Mesothelial cell of epicardium (in vitro differentiated cells): ENCODE results near the gene NSG1. TPM values are rescaled to one million over a fixed set of nuclear protein-coding genes. Genes with fewer than 3 reads are reported as not detected.

ENCODE experiments used
- DNase-seq, 2 experiments: peaks; one replicate each; pipeline ENCODE4 v3.0.0; 2021; ENCODE audit warnings: low spot score in 2 of 2; ENCODE audit not compliant: unreplicated experiment in 2 of 2
- H3K27ac Mint-ChIP-seq: 2 replicates; pipeline ENCODE4 v1.8.0; 2021; ENCODE audit warnings: mixed read lengths
- H3K27me3 Mint-ChIP-seq: 2 replicates; pipeline ENCODE4 v1.8.0; 2021; ENCODE audit warnings: low read depth, mixed read lengths
- H3K36me3 Mint-ChIP-seq: 2 replicates; pipeline ENCODE4 v1.8.0; 2021; ENCODE audit warnings: mixed read lengths
- H3K4me1 Mint-ChIP-seq: 2 replicates; pipeline ENCODE4 v1.8.0; 2021; ENCODE audit warnings: mixed read lengths
- H3K4me3 Mint-ChIP-seq: 2 replicates; pipeline ENCODE4 v1.8.0; 2021; ENCODE audit warnings: mild to moderate bottlenecking, moderate library complexity, mixed read lengths
- H3K9me3 Mint-ChIP-seq: 2 replicates; pipeline ENCODE4 v1.8.0; 2021; ENCODE audit warnings: mixed read lengths
- total RNA-seq: library from RNA; stranded (reverse); gene quantifications from 3 replicates; pipeline ENCODE4 v1.2.1, GENCODE V29; 2021
- TF ChIP-seq, protein P1 (sequence below): fragments of 200-600 bp; sonication (generic); IDR thresholded peaks from one replicate; pipeline ENCODE4 v1.5.0; 2021; ENCODE audit warnings: antibody characterized with exemption; ENCODE audit not compliant: unreplicated experiment

NSG1 gene
- total RNA-seq, 1 donor from 2014 or later: 45.8 TPM

DNA sequence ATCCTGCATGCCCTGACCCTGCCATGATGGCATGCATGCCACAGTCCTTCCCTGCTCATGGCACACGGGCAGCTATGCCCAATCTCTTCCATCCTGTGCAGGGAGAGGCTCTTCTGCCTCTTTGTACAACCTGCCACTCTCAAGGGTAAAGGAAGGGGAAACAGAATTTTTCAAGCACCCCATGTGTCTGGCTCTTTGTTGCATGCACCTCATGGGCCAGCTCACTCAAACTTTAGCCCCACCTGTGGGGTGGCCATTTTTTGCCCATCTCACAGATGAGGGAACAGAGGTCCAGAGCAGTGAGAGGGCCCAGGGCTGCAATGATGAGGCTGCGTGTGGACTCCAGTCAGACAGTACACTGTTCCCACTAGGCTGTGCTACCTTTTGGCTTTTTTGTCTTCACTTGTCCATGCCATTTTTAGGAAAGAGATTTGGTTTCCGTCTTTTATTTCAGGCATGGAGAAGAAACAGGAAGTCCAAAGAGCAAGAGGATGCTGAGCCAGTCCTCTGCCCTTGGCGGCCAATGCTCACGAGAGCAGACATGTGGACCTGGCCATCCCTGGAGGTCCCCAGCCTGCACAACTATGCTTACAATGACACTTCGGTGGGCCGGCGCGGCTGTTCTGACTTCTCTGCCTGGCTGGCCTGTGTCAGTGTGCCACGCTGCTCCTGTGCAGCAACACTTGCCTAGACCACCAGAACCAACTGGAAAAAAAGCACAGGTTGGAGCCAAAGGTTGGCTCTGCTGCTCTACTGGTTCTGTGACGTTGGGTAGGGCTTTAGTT lies 45.6 kb downstream of the NSG1 start:
- Mint-ChIP-seq H3K4me1 (peaks cover 3% of the 10 kb centered on the region), H3K4me3 (no peak overlapping the region), H3K36me3 (peaks cover 12% of the 10 kb centered on the region), H3K9me3 (no peaks in the 10 kb centered on the region), H3K27ac (no peak overlapping the region), H3K27me3 (no peaks in the 10 kb centered on the region)
- TF ChIP-seq, protein P1, sequence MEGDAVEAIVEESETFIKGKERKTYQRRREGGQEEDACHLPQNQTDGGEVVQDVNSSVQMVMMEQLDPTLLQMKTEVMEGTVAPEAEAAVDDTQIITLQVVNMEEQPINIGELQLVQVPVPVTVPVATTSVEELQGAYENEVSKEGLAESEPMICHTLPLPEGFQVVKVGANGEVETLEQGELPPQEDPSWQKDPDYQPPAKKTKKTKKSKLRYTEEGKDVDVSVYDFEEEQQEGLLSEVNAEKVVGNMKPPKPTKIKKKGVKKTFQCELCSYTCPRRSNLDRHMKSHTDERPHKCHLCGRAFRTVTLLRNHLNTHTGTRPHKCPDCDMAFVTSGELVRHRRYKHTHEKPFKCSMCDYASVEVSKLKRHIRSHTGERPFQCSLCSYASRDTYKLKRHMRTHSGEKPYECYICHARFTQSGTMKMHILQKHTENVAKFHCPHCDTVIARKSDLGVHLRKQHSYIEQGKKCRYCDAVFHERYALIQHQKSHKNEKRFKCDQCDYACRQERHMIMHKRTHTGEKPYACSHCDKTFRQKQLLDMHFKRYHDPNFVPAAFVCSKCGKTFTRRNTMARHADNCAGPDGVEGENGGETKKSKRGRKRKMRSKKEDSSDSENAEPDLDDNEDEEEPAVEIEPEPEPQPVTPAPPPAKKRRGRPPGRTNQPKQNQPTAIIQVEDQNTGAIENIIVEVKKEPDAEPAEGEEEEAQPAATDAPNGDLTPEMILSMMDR: no peak
- DNase-seq: no peak

DNA sequence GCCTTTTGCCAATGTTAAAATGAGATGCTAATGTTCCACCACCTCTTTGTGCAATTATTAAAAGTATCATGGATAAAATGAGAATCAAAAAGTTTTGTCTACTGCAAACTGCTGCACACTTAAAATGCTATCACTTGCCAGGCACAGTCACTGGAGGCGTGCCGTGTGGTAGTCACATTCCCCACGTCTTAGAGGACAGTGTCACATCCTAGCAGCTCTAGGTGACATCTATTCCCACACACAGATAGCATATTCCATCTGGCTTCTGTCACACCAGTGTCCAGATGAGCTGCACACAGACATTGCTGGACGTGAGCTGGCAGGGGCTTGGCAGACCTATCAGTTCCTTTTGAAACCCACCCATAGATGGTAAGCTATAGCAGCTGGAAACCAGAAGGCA lies 47.0 kb downstream of the NSG1 start:
- Mint-ChIP-seq H3K36me3 (peaks cover 21% of the 10 kb centered on the region), H3K4me1 (peaks cover 3% of the 10 kb centered on the region), H3K27ac (no peak overlapping the region), H3K9me3 (no peaks in the 10 kb centered on the region), H3K4me3 (no peak overlapping the region), H3K27me3 (no peaks in the 10 kb centered on the region)
- TF ChIP-seq, protein P1: no peak
- DNase-seq: no peak

DNA sequence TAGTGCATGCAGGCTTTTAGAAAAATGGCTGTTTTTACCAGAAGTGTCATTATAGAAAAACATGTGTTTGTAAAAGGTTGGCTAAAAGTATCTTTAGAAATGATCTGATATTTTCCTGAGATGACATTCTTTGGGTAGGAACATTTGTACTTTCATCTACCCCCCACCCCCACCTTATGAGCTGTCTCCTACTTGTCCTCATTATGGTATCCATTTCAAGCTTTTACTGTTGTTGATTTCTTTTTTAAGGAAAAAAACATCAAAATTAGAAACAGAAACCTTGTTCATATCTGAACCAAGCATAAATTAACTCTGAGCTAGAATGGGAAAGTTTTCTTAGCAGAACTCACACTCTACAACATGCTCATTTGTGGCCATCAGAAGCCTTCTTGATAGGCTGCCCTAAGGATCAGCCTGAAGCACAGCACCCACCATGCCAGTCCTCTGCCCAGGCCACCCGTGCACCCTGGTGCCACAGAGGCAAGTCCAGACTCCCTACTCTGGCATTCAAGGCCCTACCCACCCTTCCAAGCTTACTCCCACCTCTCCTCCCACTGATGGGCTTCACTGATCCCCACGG lies 49.4 kb downstream of the NSG1 start:
- H3K27ac Mint-ChIP-seq: no peak overlapping the region
- no peaks in the 10 kb centered on the region for H3K27me3 Mint-ChIP-seq
- no peaks in the 10 kb centered on the region for H3K9me3 Mint-ChIP-seq
- H3K4me1 Mint-ChIP-seq: peaks cover 12% of the 10 kb centered on the region
- H3K4me3 Mint-ChIP-seq: no peak overlapping the region
- peaks cover 21% of the 10 kb centered on the region for H3K36me3 Mint-ChIP-seq
- DNase-seq: no peak
- TF ChIP-seq, protein P1: no peak

DNA sequence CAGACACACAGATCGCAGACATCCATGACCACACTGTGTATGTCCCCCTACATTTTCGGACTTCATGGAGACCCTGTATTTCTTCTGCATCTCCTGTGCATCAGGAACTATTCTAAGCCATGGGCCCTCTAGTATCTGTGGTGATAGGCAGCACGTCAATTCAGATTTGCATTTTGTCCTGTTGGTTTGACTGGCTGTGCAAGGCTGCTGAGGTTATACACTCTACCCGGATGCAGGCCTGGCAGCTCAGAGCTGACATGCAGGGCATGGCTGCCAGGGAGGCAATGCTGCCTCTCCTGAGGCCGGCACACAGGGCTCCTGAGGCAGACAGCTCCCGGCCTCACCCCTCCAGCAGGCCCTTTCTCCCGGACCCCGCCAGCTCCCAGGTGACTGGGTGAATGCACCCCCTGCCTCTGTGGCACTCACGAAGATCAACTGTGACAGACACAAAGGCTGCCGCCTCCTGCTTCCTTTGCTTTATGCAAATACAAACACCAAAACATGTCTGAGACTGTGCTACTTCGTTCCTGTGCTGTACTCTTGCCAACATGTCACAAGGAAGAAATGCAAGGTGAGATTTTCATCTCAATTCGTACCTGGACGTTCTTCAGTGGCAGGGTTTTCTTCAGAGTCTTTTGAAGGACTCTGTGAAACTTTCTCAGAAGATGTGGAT lies 51.0 kb downstream of the NSG1 start:
- Mint-ChIP-seq H3K27me3 (no peaks in the 10 kb centered on the region), H3K36me3 (peaks cover 19% of the 10 kb centered on the region), H3K9me3 (no peaks in the 10 kb centered on the region), H3K4me3 (no peak overlapping the region), H3K4me1 (peaks cover 12% of the 10 kb centered on the region), H3K27ac (no peak overlapping the region)
- no peak for DNase-seq
- TF ChIP-seq, protein P1: no peak

DNA sequence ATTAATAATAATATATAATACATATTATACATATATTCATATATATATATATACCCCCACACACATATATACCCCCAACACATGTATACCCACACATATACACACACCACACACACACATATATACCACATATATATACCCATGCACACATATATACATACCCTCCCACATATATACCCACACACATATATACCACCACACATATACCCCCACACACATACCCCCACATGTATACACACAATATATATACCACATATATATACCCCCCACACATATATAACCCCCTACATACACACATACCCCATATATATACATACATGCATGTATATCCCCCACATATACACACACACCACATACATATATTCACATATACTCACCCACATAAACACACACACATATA lies 52.0 kb downstream of the NSG1 start:
- Mint-ChIP-seq H3K36me3 (peaks cover 17% of the 10 kb centered on the region), H3K4me1 (peaks cover 20% of the 10 kb centered on the region), H3K27me3 (no peaks in the 10 kb centered on the region), H3K9me3 (no peaks in the 10 kb centered on the region), H3K4me3 (no peak overlapping the region), H3K27ac (no peak overlapping the region)
- TF ChIP-seq, protein P1: no peak
- DNase-seq: no peak
